ENCODE measurements around the gene ZNF512B.

GRCh38 chr20:63946986-63947637, 22.6 kb downstream of the ZNF512B start:
- TF ChIP-seq POLR2AphosphoS5 (IDR thresholded peaks at IDR 0.05; ENCODE audit: insufficient read depth, low read depth, low read length), result no peak
- no peak for TF ChIP-seq POLR2A (IDR thresholded peaks at IDR 0.05; ENCODE audit: low read depth, low read length)
- no peak for TF ChIP-seq JUN (IDR thresholded peaks at IDR 0.05; ENCODE audit: borderline replicate concordance, insufficient read depth, insufficient read length, low read depth)
- TF ChIP-seq CTCF (IDR thresholded peaks at IDR 0.05; ENCODE audit: extremely low read depth in 1 of 2, insufficient read depth in 1 of 2, low read depth in 1 of 2, low read length in 2 of 2), result no peak

All from endothelial cell of umbilical vein (primary cell).